Lower lobe of right lung (tissue), 2 donors: ENCODE measurements around the gene CSRP3. TPM values are rescaled to one million over a fixed set of nuclear protein-coding genes. Genes with fewer than 3 reads are reported as not detected.

Source experiments
- ATAC-seq, 2 donors: fragments of 200-7000 bp; cut with Tn5 transposase; one replicate each; pipeline ENCODE4 v1.9.1; 2020 to 2022; ENCODE audit warnings: mild to moderate bottlenecking in 2 of 2, moderate library complexity in 2 of 2
- DNase-seq: peaks from one replicate; pipeline ENCODE4 v3.0.0-alpha.2; 2020
- H3K27ac ChIP-seq: fragments of 200-600 bp; one replicate; pipeline ENCODE4 v1.8.0; 2022
- H3K27me3 ChIP-seq: fragments of 200-600 bp; one replicate; pipeline ENCODE4 v1.8.0; 2022; ENCODE audit warnings: low read depth
- H3K36me3 ChIP-seq: fragments of 200-600 bp; one replicate; pipeline ENCODE4 v1.8.0; 2022; ENCODE audit warnings: mild to moderate bottlenecking
- H3K4me1 ChIP-seq: fragments of 200-600 bp; one replicate; pipeline ENCODE4 v1.8.0; 2022
- H3K4me3 ChIP-seq: fragments of 200-600 bp; one replicate; pipeline ENCODE4 v1.8.0; 2022; ENCODE audit warnings: mild to moderate bottlenecking
- H3K9me3 ChIP-seq: fragments of 200-600 bp; one replicate; pipeline ENCODE4 v1.8.0; 2022
- CTCF ChIP-seq: fragments of 200-600 bp; IDR thresholded peaks from one replicate; pipeline ENCODE4 v1.8.0; 2022; ENCODE audit warnings: antibody characterized with exemption, mild to moderate bottlenecking
- intact Hi-C: fragments of 100-400 bp; cut with DNase I; formaldehyde crosslinking; loops from one replicate; pipeline ENCODE4 v1.11.0; 2022
- total RNA-seq: library from RNA; stranded (reverse); fragmentation: NEBNext Ultra II Directional; extraction: Animal tissue kit (Norgen Biotek cat#: 25700); gene quantifications from one replicate; pipeline ENCODE4 v1.2.1, GENCODE V29; 2021
- donor health status: DM: no; HTN: yes; CAD: no; lungs with severe emphysema.

Gene CSRP3
- total RNA-seq, 1 donor from 2014 or later: not detected

DNA sequence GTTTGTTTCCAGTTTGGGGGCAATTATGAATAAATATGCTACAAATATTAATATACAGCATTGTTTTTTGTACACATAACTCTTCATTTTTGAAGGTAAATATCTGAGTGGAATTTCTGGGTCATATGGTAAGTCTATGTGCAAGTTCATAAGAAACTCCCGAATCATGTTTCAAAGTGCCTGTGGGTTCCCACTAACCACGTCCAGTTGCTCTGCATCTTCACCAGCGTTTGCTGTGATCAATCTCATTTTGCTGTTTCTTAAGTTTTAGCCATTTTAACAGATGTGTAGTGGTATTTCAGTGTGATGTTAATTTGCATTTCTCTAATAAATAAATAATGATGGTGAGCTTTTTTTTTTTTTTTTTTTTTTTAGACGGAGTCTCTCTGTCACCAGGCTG, 14.2 kb upstream of the CSRP3 start:
- no peak for ATAC-seq
- intact Hi-C loops: no loop called here
- no peaks in the 10 kb centered on the region for H3K9me3 ChIP-seq

GRCh38 chr11:19209617-19210370, 8.0 kb upstream of the CSRP3 start:
- H3K4me3 ChIP-seq: no peak overlapping the region
- DNase-seq: no peak
- H3K4me1 ChIP-seq: no peaks in the 10 kb centered on the region
- intact Hi-C loops: no loop called here
- H3K27me3 ChIP-seq: no peaks in the 10 kb centered on the region
- no peaks in the 10 kb centered on the region for H3K9me3 ChIP-seq
- ATAC-seq: no peak
- H3K36me3 ChIP-seq: no peaks in the 10 kb centered on the region
- H3K27ac ChIP-seq: no peak overlapping the region
- TF ChIP-seq CTCF: no peak

More for the DNA sequence above, 14.2 kb upstream of the CSRP3 start:
- peaks cover 6% of the 10 kb centered on the region for H3K27me3 ChIP-seq
- no peak for DNase-seq
- no peak for TF ChIP-seq CTCF
- H3K4me1 ChIP-seq: no peaks in the 10 kb centered on the region
- H3K36me3 ChIP-seq: no peaks in the 10 kb centered on the region
- H3K27ac ChIP-seq: no peak overlapping the region
- no peak overlapping the region for H3K4me3 ChIP-seq

DNA sequence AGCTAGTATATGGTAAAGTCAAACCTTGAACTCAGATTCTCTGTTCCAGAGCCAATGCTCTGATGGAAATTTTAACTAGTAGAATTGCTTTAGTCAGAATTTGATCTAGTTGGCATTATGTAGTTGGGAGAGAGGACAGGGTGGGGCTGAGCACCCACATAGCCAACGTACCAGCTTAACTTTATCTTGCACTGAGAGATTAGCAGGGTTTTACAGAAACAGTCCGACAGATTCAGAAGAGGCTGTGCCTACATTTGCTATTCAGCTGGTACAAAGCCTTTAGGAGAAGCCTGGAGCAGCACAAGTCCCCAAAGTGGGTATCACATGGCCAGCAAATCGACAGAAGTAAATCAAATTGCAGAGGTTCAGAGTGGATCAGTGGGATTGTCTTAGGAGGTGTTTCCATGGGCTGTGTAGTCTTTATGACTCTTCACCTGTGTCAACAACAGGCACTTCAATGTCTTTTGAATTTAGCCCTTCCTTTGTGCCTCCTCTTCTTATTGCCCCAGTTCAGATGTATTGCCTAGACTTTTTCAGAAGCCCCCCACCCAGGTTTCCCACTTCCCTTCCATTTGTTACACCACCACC, 7.3 kb upstream of the CSRP3 start:
- no peaks in the 10 kb centered on the region for H3K27me3 ChIP-seq
- ATAC-seq (no peak), DNase-seq (no peak)
- TF ChIP-seq CTCF: no peak
- no peak overlapping the region for H3K4me3 ChIP-seq
- H3K9me3 ChIP-seq: no peaks in the 10 kb centered on the region
- H3K36me3 ChIP-seq: no peaks in the 10 kb centered on the region
- H3K27ac ChIP-seq: no peak overlapping the region
- no peaks in the 10 kb centered on the region for H3K4me1 ChIP-seq
- intact Hi-C loops: no loop called here

DNA sequence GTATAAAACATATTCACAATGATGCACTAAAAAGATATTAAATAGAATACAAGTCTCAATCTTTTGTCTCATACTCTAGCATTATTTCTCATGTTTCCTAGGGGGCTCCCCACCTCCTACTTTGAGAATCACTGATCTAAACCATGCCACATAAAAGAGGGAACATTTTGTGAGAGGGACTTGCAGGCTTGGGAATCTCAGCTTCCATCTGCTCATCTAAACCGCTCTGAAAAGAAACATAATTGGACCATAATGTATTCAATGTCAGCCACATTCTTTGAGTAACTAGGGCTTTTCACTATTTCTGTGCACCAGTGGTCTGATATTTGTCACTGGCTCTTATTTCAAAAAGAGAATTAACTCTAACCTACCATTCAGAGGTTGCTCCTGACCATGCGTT, 6.4 kb upstream of the CSRP3 start:
- intact Hi-C loops: no loop called here
- no peaks in the 10 kb centered on the region for H3K9me3 ChIP-seq
- no peak for DNase-seq
- no peak overlapping the region for H3K27ac ChIP-seq
- ATAC-seq: no peak
- no peaks in the 10 kb centered on the region for H3K36me3 ChIP-seq
- H3K27me3 ChIP-seq: no peaks in the 10 kb centered on the region
- no peaks in the 10 kb centered on the region for H3K4me1 ChIP-seq
- H3K4me3 ChIP-seq: no peak overlapping the region
- no peak for TF ChIP-seq CTCF

GRCh38 chr11:19204836-19205235, 3.1 kb upstream of the CSRP3 start:
- ATAC-seq (no peak), DNase-seq (no peak)
- H3K36me3 ChIP-seq: no peaks in the 10 kb centered on the region
- H3K9me3 ChIP-seq: no peaks in the 10 kb centered on the region
- no peak overlapping the region for H3K4me3 ChIP-seq
- peaks cover 10% of the 10 kb centered on the region for H3K4me1 ChIP-seq
- TF ChIP-seq CTCF: no peak
- intact Hi-C loops: no loop called here
- H3K27ac ChIP-seq: no peak overlapping the region
- H3K27me3 ChIP-seq: no peaks in the 10 kb centered on the region
